Brain pericyte (primary cell): ENCODE results near the gene ABCB4.

Experiments used
- DNase-seq: peaks from one replicate; pipeline ENCODE4 v3.0.0-alpha.2; 2012; ENCODE audit warnings: low read depth, low spot score

The ABCB4 gene

GRCh38 chr7:87475359-87476178 lies at the start of gene ABCB4:
Gene ABCB4 (minus strand): TSS chr7:87475680. CDS start chr7:87475465, 215 bp downstream.
- no peak for DNase-seq

- DNase-seq = no peak
These were observed 43.3 kb upstream of the ABCB4 start for GRCh38 chr7:87518735-87519134.

GRCh38 chr7:87517891-87518290 lies 42.4 kb upstream of the ABCB4 start:
- no peak for DNase-seq

- DNase-seq = no peak
These were observed 41.8 kb upstream of the ABCB4 start for GRCh38 chr7:87517136-87517815.

GRCh38 chr7:87513735-87514335 lies 38.4 kb upstream of the ABCB4 start:
- DNase-seq = no peak

GRCh38 chr7:87512906-87513305 lies 37.4 kb upstream of the ABCB4 start:
- DNase-seq = no peak

- DNase-seq = no peak
These were observed 36.0 kb upstream of the ABCB4 start for GRCh38 chr7:87511510-87511909.

GRCh38 chr7:87510411-87510875 lies 35.0 kb upstream of the ABCB4 start:
- DNase-seq = no peak

GRCh38 chr7:87507446-87507845 lies 32.0 kb upstream of the ABCB4 start:
- DNase-seq = no peak

- DNase-seq = no peak
These were observed 31.0 kb upstream of the ABCB4 start for GRCh38 chr7:87506246-87507180.

- DNase-seq = no peak
These were observed 30.2 kb upstream of the ABCB4 start for GRCh38 chr7:87505557-87506245.

- no peak for DNase-seq
These were observed 29.6 kb upstream of the ABCB4 start for GRCh38 chr7:87505122-87505521.

GRCh38 chr7:87499494-87499893 lies 24.0 kb upstream of the ABCB4 start:
- no peak for DNase-seq

GRCh38 chr7:87498893-87499292 lies 23.4 kb upstream of the ABCB4 start:
- no peak for DNase-seq

GRCh38 chr7:87497482-87497881 lies 22.0 kb upstream of the ABCB4 start:
- DNase-seq = no peak

GRCh38 chr7:87495366-87495765 lies 19.9 kb upstream of the ABCB4 start:
- DNase-seq = no peak

- DNase-seq = no peak
These were observed 19.0 kb upstream of the ABCB4 start for GRCh38 chr7:87494454-87494853.

- no peak for DNase-seq
These were observed 7.7 kb upstream of the ABCB4 start for GRCh38 chr7:87483131-87483530.

GRCh38 chr7:87482115-87482514 lies 6.6 kb upstream of the ABCB4 start:
- DNase-seq = no peak

GRCh38 chr7:87480386-87480785 lies 4.9 kb upstream of the ABCB4 start:
- no peak for DNase-seq

- no peak for DNase-seq
These were observed 4.5 kb upstream of the ABCB4 start for GRCh38 chr7:87479951-87480350.
